HUDEP-2 (cell line): ENCODE results near the gene LRFN3.
A peak's percentile ranks its signal among the peaks of the same experiment; 100 is the strongest.

Source experiments
- DNase-seq, 76 experiments: peaks; one replicate each; lab custom pipeline; 2025; ENCODE audit not compliant: unreplicated experiment in 76 of 76; lab: John Stamatoyannopoulos, UW

The LRFN3 gene

GRCh38 chr19:35993923-35994598 lies 57.9 kb downstream of the LRFN3 start:
- DNase-seq, result peak in 27 of 76 experiments; percentile 4 to 59 (median 28)
